ENCODE results near the gene FBXW8. TPM values are rescaled to one million over a fixed set of nuclear protein-coding genes. Genes with fewer than 3 reads are reported as not detected.

FBXW8 gene
- polyA plus RNA-seq, 1 donor = 13.1 TPM

- H3K27ac ChIP-seq (ENCODE audit: low read length) = no peak overlapping the region
Measured at GRCh38 chr12:116934908-116935705, 24.4 kb downstream of the FBXW8 start.

GRCh38 chr12:116937640-116938039, 26.9 kb downstream of the FBXW8 start:
- no peak for DNase-seq
- Histone ChIP-seq H3K27ac (ENCODE audit: low read length) (no peak overlapping the region), H3K36me3 (ENCODE audit: control insufficient read depth, insufficient read depth, low read length) (peaks cover 16% of the 10 kb centered on the region), H3K9me3 (ENCODE audit: control insufficient read depth, low read depth, low read length) (peaks cover 7% of the 10 kb centered on the region), H3K27me3 (ENCODE audit: control insufficient read depth, insufficient read depth, low read length) (no peaks in the 10 kb centered on the region), H3K4me1 (ENCODE audit: control insufficient read depth, insufficient read depth, low read length) (no peaks in the 10 kb centered on the region), H3K4me3 (ENCODE audit: low read length) (no peak overlapping the region)
- 20% methylated on average over 1 of the region's 1 CpG for WGBS (ENCODE audit: insufficient coverage, low lambda C conversion rate)

More at GRCh38 chr12:116934908-116935705, 24.4 kb downstream of the FBXW8 start:
- Histone ChIP-seq H3K27me3 (ENCODE audit: control insufficient read depth, insufficient read depth, low read length) (no peaks in the 10 kb centered on the region), H3K4me3 (ENCODE audit: low read length) (no peak overlapping the region), H3K36me3 (ENCODE audit: control insufficient read depth, insufficient read depth, low read length) (peaks cover 22% of the 10 kb centered on the region), H3K9me3 (ENCODE audit: control insufficient read depth, low read depth, low read length) (no peaks in the 10 kb centered on the region), H3K4me1 (ENCODE audit: control insufficient read depth, insufficient read depth, low read length) (no peaks in the 10 kb centered on the region)
- no peak for DNase-seq
- 96% methylated on average over 2 of the region's 4 CpGs for whole genome bisulfite sequencing (ENCODE audit: insufficient coverage, low lambda C conversion rate)

GRCh38 chr12:116939734-116940133, 29.0 kb downstream of the FBXW8 start:
- H3K27me3 ChIP-seq (ENCODE audit: control insufficient read depth, insufficient read depth, low read length) = no peaks in the 10 kb centered on the region
- no peak overlapping the region for H3K4me3 ChIP-seq (ENCODE audit: low read length)
- no CpG with 5 or more reads among the region's 3 CpGs for WGBS (ENCODE audit: insufficient coverage, low lambda C conversion rate)
- peaks cover 9% of the 10 kb centered on the region for H3K9me3 ChIP-seq (ENCODE audit: control insufficient read depth, low read depth, low read length)
- H3K4me1 ChIP-seq (ENCODE audit: control insufficient read depth, insufficient read depth, low read length) = no peaks in the 10 kb centered on the region
- no peak for DNase-seq
- H3K36me3 ChIP-seq (ENCODE audit: control insufficient read depth, insufficient read depth, low read length) = peaks cover 18% of the 10 kb centered on the region
- H3K27ac ChIP-seq (ENCODE audit: low read length) = no peak overlapping the region

DNA sequence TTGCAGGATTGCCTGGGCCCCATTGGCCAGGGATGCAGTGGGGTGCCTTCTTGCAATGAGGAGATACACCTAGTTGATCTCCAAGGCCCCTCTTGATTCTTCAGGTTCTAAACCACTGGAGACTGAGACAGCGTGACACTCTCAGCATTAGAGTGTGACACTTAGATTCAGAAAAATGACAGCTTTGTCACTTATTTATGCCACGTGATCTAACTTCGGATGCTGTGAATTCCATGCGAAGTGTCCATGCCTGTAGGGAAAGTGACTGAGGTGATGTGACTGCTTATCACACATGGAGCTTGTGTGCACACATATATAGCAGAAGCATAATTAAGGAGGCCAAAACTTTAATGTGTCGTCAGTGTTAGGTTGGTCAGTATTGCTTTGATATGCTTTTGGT, 30.4 kb downstream of the FBXW8 start:
- no peak overlapping the region for H3K27ac ChIP-seq (ENCODE audit: low read length)
- no CpG with 5 or more reads among the region's 5 CpGs for WGBS (ENCODE audit: insufficient coverage, low lambda C conversion rate)
- peaks cover 9% of the 10 kb centered on the region for H3K9me3 ChIP-seq (ENCODE audit: control insufficient read depth, low read depth, low read length)
- no peak for DNase-seq
- no peaks in the 10 kb centered on the region for H3K4me1 ChIP-seq (ENCODE audit: control insufficient read depth, insufficient read depth, low read length)
- H3K4me3 ChIP-seq (ENCODE audit: low read length) = no peak overlapping the region
- H3K27me3 ChIP-seq (ENCODE audit: control insufficient read depth, insufficient read depth, low read length) = no peaks in the 10 kb centered on the region
- H3K36me3 ChIP-seq (ENCODE audit: control insufficient read depth, insufficient read depth, low read length) = peaks cover 26% of the 10 kb centered on the region

- Histone ChIP-seq H3K27ac (ENCODE audit: low read length) (no peak overlapping the region), H3K27me3 (ENCODE audit: control insufficient read depth, insufficient read depth, low read length) (no peaks in the 10 kb centered on the region), H3K36me3 (ENCODE audit: control insufficient read depth, insufficient read depth, low read length) (peaks cover 36% of the 10 kb centered on the region), H3K4me1 (ENCODE audit: control insufficient read depth, insufficient read depth, low read length) (no peaks in the 10 kb centered on the region), H3K9me3 (ENCODE audit: control insufficient read depth, low read depth, low read length) (peaks cover 9% of the 10 kb centered on the region), H3K4me3 (ENCODE audit: low read length) (no peak overlapping the region)
- WGBS (ENCODE audit: insufficient coverage, low lambda C conversion rate) = no CpG with 5 or more reads among the region's 6 CpGs
- no peak for DNase-seq
Measured at GRCh38 chr12:116943419-116944372, 32.9 kb downstream of the FBXW8 start.

DNA sequence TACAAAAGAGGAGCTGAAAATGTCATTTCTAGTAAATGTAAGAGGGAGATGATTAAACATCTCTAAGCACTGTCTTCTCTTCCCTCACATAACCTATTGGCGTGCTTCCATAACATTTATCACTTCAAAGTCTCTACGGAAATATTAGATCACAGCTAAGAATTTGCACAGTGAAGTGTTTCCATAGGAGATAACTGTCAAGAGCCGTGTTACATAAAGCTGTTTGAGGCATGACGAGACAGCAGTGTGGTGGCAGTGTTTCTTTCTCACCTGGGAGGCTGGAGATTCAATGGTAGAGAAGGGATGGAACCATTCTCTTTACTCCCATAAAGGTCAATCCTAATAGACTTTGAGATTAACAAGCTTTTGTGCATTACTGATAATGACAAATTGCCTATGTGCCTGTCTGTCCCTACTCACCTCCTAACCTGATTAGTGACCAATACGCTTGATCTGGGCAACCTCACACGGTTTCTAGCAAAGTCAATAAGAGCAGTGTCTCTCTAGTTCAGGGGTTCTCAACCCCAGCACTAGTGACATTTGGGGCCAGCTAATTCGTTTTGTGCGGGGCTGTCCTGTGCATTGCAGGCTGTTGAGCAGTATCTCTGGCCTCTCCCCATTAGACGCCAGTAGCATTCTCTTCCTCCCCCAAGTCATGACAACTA, 35.3 kb downstream of the FBXW8 start:
- peaks cover 43% of the 10 kb centered on the region for H3K36me3 ChIP-seq (ENCODE audit: control insufficient read depth, insufficient read depth, low read length)
- no peak overlapping the region for H3K4me3 ChIP-seq (ENCODE audit: low read length)
- DNase-seq = no peak
- H3K4me1 ChIP-seq (ENCODE audit: control insufficient read depth, insufficient read depth, low read length) = no peaks in the 10 kb centered on the region
- no peaks in the 10 kb centered on the region for H3K27me3 ChIP-seq (ENCODE audit: control insufficient read depth, insufficient read depth, low read length)
- peaks cover 9% of the 10 kb centered on the region for H3K9me3 ChIP-seq (ENCODE audit: control insufficient read depth, low read depth, low read length)
- H3K27ac ChIP-seq (ENCODE audit: low read length) = no peak overlapping the region
- no CpG with 5 or more reads among the region's 9 CpGs for WGBS (ENCODE audit: insufficient coverage, low lambda C conversion rate)

DNA sequence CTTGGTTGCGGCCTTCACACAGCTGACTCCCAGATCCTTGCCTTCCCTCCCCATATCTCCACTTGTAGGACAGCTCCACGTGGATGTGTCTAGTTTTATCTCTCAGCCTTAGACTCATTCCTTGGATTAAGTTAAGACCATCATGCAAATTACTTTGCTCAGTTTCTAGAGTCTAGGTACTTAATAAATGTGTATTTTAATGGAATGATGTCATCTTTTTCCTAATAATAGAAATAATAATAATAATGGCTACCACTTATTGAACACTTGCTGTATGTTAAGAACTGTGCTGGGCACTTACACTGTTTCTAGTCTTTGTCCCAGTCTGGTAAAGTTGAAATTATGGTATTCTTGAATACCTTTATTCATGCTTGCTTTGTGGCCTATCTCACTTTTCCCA, 37.5 kb downstream of the FBXW8 start:
- no peaks in the 10 kb centered on the region for H3K9me3 ChIP-seq (ENCODE audit: control insufficient read depth, low read depth, low read length)
- no peaks in the 10 kb centered on the region for H3K4me1 ChIP-seq (ENCODE audit: control insufficient read depth, insufficient read depth, low read length)
- no peak for DNase-seq
- H3K36me3 ChIP-seq (ENCODE audit: control insufficient read depth, insufficient read depth, low read length) = peaks cover 52% of the 10 kb centered on the region
- H3K27me3 ChIP-seq (ENCODE audit: control insufficient read depth, insufficient read depth, low read length) = no peaks in the 10 kb centered on the region
- WGBS (ENCODE audit: insufficient coverage, low lambda C conversion rate) = 70% methylated on average over 2 of the region's 2 CpGs
- no peak overlapping the region for H3K4me3 ChIP-seq (ENCODE audit: low read length)
- no peak overlapping the region for H3K27ac ChIP-seq (ENCODE audit: low read length)

DNA sequence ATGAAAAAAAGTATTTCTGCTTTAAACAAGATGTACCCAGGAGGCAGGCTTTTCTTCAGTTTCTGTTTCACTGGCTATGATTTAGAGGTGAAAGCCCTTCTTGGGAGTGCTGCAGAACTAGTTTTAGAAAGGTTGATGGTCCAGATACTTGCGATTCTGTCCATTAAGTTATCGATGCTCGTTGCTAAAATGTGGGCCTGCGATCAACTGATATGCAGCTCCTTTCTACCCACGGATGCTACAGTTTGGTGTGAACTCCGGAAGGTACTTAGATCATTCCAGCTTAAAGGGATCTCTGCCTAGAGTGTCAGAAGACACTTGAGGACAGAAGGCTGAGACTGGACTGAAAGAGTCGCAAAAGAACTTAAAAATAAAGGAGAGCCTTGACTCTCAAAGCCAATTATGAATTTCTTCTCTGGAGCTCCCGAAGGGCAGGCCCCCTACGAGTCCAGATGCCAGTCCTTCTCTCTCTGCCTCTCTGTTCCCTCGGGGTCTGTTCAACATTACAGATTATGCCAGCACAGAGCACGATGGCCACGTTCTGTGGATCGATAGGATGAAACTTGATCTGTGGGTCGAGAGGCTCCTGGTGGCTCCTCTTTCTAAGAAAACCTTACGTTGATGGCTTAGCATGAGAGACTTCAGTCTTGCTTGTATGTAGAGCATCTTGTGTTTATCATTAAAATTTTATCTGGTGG, 40.0 kb downstream of the FBXW8 start:
- Histone ChIP-seq H3K4me1 (ENCODE audit: control insufficient read depth, insufficient read depth, low read length) (no peaks in the 10 kb centered on the region), H3K36me3 (ENCODE audit: control insufficient read depth, insufficient read depth, low read length) (peaks cover 39% of the 10 kb centered on the region), H3K4me3 (ENCODE audit: low read length) (no peak overlapping the region), H3K27ac (ENCODE audit: low read length) (no peak overlapping the region), H3K27me3 (ENCODE audit: control insufficient read depth, insufficient read depth, low read length) (no peaks in the 10 kb centered on the region), H3K9me3 (ENCODE audit: control insufficient read depth, low read depth, low read length) (no peaks in the 10 kb centered on the region)
- DNase-seq = no peak
- 100% methylated on average over 4 of the region's 15 CpGs for WGBS (ENCODE audit: insufficient coverage, low lambda C conversion rate)

- DNase-seq = no peak
- Histone ChIP-seq H3K27ac (ENCODE audit: low read length) (no peak overlapping the region), H3K9me3 (ENCODE audit: control insufficient read depth, low read depth, low read length) (no peaks in the 10 kb centered on the region), H3K4me3 (ENCODE audit: low read length) (no peak overlapping the region), H3K4me1 (ENCODE audit: control insufficient read depth, insufficient read depth, low read length) (no peaks in the 10 kb centered on the region), H3K27me3 (ENCODE audit: control insufficient read depth, insufficient read depth, low read length) (no peaks in the 10 kb centered on the region), H3K36me3 (ENCODE audit: control insufficient read depth, insufficient read depth, low read length) (peaks cover 12% of the 10 kb centered on the region)
- 89% methylated on average over 4 of the region's 13 CpGs for WGBS (ENCODE audit: insufficient coverage, low lambda C conversion rate)
Measured at GRCh38 chr12:116954710-116955381, 44.1 kb downstream of the FBXW8 start.

Data from large intestine (tissue), 3 donors.